ENCODE results near the gene ENPEP.
"Not testable (repeated sequence)": the region's sequence is repeated elsewhere in the genome, so short reads cannot be mapped to it uniquely, and the experiment has no call there.

Gene ENPEP, protein sequence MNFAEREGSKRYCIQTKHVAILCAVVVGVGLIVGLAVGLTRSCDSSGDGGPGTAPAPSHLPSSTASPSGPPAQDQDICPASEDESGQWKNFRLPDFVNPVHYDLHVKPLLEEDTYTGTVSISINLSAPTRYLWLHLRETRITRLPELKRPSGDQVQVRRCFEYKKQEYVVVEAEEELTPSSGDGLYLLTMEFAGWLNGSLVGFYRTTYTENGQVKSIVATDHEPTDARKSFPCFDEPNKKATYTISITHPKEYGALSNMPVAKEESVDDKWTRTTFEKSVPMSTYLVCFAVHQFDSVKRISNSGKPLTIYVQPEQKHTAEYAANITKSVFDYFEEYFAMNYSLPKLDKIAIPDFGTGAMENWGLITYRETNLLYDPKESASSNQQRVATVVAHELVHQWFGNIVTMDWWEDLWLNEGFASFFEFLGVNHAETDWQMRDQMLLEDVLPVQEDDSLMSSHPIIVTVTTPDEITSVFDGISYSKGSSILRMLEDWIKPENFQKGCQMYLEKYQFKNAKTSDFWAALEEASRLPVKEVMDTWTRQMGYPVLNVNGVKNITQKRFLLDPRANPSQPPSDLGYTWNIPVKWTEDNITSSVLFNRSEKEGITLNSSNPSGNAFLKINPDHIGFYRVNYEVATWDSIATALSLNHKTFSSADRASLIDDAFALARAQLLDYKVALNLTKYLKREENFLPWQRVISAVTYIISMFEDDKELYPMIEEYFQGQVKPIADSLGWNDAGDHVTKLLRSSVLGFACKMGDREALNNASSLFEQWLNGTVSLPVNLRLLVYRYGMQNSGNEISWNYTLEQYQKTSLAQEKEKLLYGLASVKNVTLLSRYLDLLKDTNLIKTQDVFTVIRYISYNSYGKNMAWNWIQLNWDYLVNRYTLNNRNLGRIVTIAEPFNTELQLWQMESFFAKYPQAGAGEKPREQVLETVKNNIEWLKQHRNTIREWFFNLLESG

DNA sequence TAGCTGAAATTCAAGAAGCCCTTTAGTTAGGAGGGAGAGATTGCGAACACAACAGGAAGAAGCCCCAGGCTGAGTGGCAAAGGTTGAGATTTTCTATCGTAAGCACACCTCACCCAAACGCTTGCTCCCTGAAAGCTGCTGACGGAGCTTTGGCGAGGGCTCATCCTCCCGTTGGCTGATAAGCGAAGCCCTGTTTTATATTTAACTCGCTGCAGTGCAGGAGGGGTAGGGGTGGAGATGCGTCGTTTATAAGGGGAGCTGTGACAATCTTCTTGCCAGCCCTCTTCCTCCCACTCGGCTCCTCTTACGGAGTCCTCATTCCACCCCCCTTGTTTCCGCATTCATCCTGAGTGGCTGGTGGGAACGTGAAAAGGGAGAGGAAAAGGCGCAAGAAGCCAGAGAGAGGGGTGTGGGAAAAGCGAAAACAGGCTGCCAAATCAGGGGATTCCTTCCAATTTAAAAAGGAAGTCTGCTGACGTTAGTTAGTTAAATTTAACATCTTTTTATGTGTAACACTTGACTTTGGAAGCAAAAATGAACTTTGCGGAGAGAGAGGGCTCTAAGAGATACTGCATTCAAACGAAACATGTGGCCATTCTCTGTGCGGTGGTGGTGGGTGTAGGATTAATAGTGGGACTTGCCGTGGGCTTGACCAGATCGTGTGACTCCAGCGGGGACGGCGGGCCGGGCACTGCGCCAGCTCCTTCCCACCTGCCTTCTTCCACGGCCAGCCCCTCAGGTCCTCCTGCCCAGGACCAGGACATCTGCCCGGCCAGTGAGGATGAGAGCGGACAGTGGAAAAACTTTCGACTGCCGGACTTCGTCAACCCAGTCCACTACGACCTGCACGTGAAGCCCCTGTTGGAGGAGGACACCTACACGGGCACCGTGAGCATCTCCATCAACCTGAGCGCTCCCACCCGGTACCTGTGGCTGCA, at the start of gene ENPEP:
TSS of gene ENPEP (plus strand) at position 275 of the 938 bp plus-strand sequence. CDS start at position 535, 260 bp downstream.
- DNase-seq = no peak

- not testable (repeated sequence) for DNase-seq
Measured at GRCh38 chr4:110431805-110432204, 44.1 kb upstream of the ENPEP start.

- not testable (repeated sequence) for DNase-seq
Measured at GRCh38 chr4:110437292-110437691, 38.7 kb upstream of the ENPEP start.

DNA sequence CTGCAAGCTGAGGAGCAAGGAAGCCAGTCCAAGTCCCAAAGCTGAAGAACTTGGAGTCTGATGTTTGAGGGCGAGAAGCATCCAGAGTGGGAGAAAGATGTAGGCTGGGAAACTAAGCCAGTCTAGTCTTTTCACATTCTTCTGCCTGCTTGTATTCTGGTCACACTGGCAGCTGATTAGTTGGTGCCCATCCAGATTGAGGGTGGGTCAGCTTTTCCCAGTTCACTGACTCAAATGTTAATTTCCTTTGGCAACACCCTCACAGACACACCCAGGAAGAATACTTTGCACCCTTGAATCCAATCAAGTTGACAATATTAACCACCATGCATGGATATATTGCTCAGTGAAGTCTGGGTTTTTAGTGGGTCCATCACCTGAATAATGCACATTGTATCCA, 36.7 kb upstream of the ENPEP start:
- DNase-seq = not testable (repeated sequence)

- no peak for DNase-seq
Measured at GRCh38 chr4:110442309-110442708, 33.6 kb upstream of the ENPEP start.

- DNase-seq = no peak
Measured at GRCh38 chr4:110442788-110443187, 33.2 kb upstream of the ENPEP start.

DNA sequence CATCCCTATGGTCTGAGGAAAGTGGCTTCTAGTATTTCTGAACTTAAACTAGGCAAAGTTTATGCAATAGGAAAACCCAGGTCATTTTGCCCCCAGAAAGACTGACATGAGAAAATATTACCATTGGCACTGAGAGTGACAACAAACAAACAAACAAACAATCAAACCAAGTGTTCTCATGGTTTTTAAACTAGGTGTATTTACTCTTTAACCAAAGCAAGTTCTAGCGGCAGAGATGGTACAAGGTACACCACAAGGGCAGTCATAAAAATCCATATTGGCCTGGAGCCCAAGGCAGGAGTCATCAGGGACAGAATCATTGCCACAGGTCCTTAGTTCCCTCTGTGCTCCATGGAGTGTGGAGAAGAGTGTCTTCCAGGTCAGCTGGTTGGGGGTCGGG, 26.0 kb upstream of the ENPEP start:
- DNase-seq = no peak

DNA sequence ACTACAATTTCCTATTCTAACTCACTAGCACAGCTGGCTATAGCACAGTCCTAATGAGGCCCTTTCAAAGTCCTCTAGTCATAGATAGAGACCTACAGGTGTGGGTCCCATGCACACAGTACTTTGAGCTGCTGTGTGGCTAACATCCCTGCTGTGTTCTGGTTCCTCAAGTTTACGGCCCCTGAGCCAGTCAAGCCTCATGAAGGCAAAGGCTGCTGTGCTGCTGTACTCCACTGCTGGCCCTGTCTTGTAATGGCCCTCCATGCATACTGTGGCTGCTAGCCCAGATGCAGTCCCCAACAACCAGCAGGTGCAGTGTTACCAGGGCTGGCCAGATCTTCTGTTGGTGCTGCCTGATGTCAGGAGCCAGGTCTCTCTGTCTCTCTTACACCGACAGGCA, 23.4 kb upstream of the ENPEP start:
- no peak for DNase-seq

GRCh38 chr4:110454441-110454840, 21.5 kb upstream of the ENPEP start:
- no peak for DNase-seq

DNA sequence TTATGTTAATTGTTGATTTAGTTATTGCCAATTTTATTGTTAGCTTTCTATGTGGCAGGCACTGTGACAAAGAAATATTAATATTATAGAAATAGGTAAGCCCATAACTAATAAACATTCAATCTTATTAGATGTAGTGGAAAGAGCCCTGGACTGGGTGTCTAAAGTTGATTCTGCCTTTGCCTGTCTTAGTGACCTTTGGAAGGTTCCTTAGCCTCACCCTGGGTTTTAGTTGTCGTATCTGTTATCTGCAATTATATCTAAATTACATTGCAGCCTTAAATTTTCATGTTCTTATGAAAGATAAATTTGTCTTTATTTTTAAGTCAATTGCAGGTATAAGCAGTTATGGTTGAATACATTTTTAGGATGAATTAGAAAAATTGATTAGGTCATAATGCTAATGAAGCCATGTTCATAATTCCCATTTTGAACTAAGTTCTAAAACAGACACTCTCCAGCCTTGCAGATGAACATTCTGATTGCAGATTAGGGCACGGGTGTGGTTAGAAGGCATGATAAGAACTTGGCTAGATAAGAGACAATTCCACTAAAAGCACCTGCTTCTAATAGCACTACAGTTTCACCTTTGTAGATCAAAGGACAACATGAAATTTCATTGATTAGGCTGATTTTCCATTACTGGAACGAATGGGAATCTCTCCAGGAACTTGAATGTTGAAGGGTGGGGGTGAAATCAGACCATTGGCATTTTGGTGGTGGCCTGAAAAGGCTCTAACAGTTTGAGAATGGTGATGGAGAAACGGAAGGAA, 17.3 kb upstream of the ENPEP start:
- no peak for DNase-seq

GRCh38 chr4:110460074-110460746, 15.7 kb upstream of the ENPEP start:
- no peak for DNase-seq

- no peak for DNase-seq
Measured at GRCh38 chr4:110467400-110467799, 8.6 kb upstream of the ENPEP start.

GRCh38 chr4:110472583-110473329, 3.2 kb upstream of the ENPEP start:
- DNase-seq = no peak

GRCh38 chr4:110474481-110474880, 1.5 kb upstream of the ENPEP start:
- no peak for DNase-seq

DNA sequence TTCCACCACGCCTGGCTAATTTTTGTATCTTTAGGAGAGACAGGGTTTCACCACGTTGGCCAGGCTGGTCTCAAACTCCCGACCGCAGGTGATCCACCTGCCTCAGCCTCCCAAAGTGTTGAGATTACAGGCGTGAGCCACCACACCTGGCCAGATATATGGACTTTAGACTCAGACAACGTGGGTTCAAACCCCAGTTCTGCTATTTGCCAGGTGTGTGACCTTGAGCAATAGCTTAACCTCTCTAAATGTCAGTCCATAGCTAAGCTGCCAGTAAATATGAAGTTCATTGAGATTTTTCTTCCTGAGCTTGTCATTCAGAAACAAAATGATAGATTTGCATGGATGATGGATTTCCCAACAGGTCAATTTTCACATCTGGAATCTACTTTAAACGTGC, 875 bp upstream of the ENPEP start:
- not testable (repeated sequence) for DNase-seq

DNA sequence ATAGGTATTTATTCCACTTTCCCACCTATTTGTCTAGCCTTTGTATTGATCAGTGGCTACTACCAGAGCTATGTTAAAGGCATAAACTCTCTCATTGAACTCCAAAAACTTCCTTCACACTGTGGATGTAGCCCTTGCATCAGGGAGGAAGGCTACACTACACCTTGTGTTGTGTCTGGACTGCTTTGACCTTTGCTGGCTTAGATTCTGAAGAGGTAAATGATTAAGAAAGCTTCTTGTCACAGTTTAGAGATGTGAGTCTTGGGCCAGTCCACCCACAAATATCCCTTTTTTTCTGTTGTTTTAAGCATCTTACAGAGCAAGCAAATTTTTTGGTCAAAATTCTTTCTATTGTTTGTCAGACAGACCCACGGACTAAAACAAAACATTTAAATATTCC, 1.9 kb downstream of the ENPEP start:
- DNase-seq = no peak

DNA sequence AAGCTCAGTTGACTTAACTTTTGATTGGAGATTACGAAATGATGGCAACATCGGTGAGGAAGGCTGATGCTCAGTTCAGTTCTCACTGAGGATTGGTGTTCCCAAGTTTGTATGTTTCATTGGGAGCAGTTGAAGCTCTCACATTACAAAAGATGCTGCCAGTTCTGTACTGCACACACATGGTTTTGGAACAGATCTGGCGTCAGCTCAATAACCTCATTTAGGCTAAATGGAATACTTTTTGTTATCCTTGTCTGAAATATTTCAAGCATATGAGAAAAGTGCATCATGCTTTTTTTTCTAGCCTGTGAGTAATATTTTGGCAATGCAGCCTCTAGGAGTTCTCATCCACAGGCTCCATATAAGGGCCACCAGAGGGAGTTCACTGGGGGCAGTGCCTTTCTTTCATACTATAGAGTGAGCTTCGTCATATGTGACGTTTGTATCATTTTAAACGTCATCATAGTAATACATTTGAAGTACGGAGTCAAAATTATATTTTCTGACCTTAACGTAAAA, 4.1 kb downstream of the ENPEP start:
- DNase-seq = no peak

DNA sequence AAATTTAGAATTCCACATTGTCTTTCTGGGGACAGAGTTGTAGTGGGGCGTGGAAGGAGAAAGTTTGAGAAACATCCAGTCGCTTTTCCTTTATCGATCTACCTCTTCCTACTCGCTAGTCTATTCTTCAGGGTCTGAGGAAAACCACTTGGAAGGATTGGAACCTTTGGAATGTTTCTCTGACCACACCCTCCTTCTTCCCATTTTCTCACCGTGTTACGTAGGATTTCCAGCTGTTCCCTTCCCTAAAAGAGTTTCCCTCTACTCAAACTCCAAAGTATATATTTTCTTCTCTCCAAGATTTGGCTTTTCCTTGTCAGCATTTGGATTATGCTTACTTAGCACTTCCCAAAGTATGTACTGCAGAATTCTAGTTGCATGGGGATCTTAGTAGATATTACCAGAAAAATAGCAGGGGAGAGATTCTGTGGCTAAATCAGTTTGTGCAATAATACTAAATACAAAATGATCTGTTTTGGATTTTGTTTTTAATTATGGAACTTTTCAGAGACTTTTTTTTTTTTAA, 4.9 kb downstream of the ENPEP start:
- DNase-seq = no peak

DNA sequence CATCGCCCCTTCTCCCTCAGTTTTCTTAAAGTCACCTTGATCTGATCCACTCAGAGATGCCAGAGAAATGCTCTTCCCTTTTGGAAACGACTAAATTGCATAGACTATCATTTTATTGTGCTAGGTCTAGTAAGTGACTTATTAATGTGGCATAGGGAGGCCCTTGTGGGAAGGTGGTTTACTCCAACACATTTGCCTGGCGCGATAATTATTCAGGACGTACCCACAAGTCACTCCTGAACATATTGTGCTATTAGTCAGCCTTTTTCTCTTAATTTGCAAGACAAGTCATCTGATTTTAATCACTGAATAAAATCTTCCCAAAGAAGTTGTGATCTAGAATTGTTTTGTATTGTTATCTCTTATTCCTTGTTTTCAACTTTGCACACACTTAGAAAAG, 7.6 kb downstream of the ENPEP start:
- no peak for DNase-seq

DNA sequence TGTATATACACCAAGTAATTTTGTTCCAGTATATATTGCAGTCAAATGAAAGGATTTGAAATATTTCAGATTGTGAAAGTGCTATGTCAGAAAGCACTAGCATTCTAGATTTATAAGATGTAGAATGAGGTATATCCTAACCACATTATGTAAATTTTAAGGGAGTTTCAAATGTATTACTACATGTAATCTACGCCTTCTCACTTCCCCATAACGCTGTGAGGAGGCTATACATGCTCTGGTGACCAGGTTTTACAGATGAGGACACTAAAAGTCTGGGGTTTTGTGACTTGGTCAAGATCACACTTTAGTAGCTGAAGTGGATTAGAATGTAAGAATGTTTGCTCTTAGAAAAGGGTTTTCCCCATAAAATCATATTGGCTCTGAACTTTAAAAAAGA, 8.1 kb downstream of the ENPEP start:
- no peak for DNase-seq

Measured in NCI-H1417 treated with DMSO at 0.1 percent for 48 hours (cell line).